Kidney epithelial cell (primary cell): ENCODE data around the gene UNC119. TPM values are rescaled to one million over a fixed set of nuclear protein-coding genes. Genes with fewer than 3 reads are reported as not detected.

ENCODE experiments used
- DNase-seq: peaks from one replicate; pipeline ENCODE4 v3.0.0-alpha.2; 2010; ENCODE audit warnings: low read depth
- H3K27me3 ChIP-seq: 2 replicates; pipeline ENCODE4 v1.6.0; 2011; ENCODE audit warnings: low read length; ENCODE audit not compliant: control insufficient read depth, insufficient read depth
- H3K36me3 ChIP-seq: 2 replicates; pipeline ENCODE4 v1.5.1; 2011; ENCODE audit warnings: low read length; ENCODE audit not compliant: control insufficient read depth, insufficient read depth
- H3K4me3 ChIP-seq: 2 replicates; pipeline ENCODE4 v1.5.1; 2011; ENCODE audit warnings: low read depth, mild to moderate bottlenecking, control low read depth, low read length
- total RNA-seq: library from RNA; depleted of rRNA; stranded (reverse); fragments of >200 nt; gene quantifications from 2 replicates; pipeline ENCODE4 v1.2.3, GENCODE V29; 2015
- TF ChIP-seq, protein P1 (sequence below): IDR thresholded peaks from 2 replicates; pipeline ENCODE4 v1.5.1; 2011; ENCODE audit warnings: mild to moderate bottlenecking, moderate library complexity, low read length, control low read depth, inconsistent platforms; ENCODE audit not compliant: insufficient read depth, poor library complexity, severe bottlenecking

UNC119 gene
- total RNA-seq, 1 donor from 2014 or later = 40.6 TPM

- no peaks in the 10 kb centered on the region for H3K36me3 ChIP-seq
- TF ChIP-seq, protein P1, sequence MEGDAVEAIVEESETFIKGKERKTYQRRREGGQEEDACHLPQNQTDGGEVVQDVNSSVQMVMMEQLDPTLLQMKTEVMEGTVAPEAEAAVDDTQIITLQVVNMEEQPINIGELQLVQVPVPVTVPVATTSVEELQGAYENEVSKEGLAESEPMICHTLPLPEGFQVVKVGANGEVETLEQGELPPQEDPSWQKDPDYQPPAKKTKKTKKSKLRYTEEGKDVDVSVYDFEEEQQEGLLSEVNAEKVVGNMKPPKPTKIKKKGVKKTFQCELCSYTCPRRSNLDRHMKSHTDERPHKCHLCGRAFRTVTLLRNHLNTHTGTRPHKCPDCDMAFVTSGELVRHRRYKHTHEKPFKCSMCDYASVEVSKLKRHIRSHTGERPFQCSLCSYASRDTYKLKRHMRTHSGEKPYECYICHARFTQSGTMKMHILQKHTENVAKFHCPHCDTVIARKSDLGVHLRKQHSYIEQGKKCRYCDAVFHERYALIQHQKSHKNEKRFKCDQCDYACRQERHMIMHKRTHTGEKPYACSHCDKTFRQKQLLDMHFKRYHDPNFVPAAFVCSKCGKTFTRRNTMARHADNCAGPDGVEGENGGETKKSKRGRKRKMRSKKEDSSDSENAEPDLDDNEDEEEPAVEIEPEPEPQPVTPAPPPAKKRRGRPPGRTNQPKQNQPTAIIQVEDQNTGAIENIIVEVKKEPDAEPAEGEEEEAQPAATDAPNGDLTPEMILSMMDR = no peak
- DNase-seq = no peak
- no peak overlapping the region for H3K4me3 ChIP-seq
- H3K27me3 ChIP-seq = no peaks in the 10 kb centered on the region
These were observed 21.6 kb upstream of the UNC119 start for GRCh38 chr17:28573966-28574480.

DNA sequence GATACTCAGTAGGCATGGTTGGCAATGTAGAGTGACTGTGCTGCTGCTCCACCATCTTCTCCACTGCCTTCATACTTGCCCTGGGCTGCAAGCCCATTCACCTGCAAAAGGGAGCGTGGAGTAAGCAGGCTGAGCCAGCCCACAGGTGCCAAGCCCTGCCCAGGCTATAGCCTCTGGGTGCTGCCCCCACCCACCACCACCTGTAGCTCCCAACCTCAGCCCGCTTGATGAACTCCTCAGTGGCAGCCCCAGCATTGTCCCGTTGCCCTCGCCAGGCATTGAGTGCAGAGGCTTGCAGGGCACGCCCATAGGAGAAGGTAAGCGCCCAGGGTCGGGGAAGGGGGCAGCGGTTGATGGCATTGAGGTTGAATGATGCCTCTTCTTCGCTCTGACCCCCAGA lies 21.1 kb upstream of the UNC119 start:
- no peaks in the 10 kb centered on the region for H3K36me3 ChIP-seq
- TF ChIP-seq, protein P1 = no peak
- DNase-seq = no peak
- H3K27me3 ChIP-seq = no peaks in the 10 kb centered on the region
- no peak overlapping the region for H3K4me3 ChIP-seq

DNA sequence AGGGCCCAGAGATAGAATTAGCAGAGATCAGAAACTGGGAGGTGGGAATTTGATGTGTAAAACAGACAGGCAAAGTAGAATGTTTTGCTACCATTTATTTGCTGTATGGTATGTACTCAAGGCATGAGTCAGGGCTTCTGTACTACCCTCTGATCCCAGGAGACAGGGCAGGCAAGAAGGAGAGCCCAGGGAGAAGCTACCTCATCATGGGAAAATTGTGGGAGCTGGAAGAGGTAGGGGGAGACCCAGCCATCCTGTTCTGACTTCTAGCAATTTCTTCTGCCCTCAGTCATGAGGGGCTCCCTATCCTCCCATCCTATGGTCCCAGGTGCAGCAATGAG lies 20.6 kb upstream of the UNC119 start:
- no peaks in the 10 kb centered on the region for H3K36me3 ChIP-seq
- TF ChIP-seq, protein P1 = no peak
- no peak overlapping the region for H3K4me3 ChIP-seq
- no peaks in the 10 kb centered on the region for H3K27me3 ChIP-seq
- no peak for DNase-seq

- no peak for DNase-seq
- Histone ChIP-seq H3K36me3 (no peaks in the 10 kb centered on the region), H3K27me3 (no peaks in the 10 kb centered on the region), H3K4me3 (no peak overlapping the region)
- TF ChIP-seq, protein P1 = no peak
These were observed 20.0 kb upstream of the UNC119 start for GRCh38 chr17:28572259-28573039.

- Histone ChIP-seq H3K4me3 (peak within 1 kb of the TSS; percentile 57), H3K36me3 (no peaks in the 10 kb centered on the region)
- TF ChIP-seq, protein P1 = no peak
These were observed 19.1 kb upstream of the UNC119 start, which contains the start of gene PIGS for GRCh38 chr17:28571361-28572122. Gene PIGS (minus strand): TSS chr17:28571524. CDS start chr17:28571496, 28 bp downstream.

More at GRCh38 chr17:28571361-28572122, 19.1 kb upstream of the UNC119 start, which contains the start of gene PIGS:
- peak; percentile 74 for DNase-seq
- no peaks in the 10 kb centered on the region for H3K27me3 ChIP-seq
